Mucosa of stomach (tissue), 1 donor: ENCODE results near the gene LRRC10.
"Not testable (repeated sequence)": the region's sequence is repeated elsewhere in the genome, so short reads cannot be mapped to it uniquely, and the experiment has no call there.

Experiments
- H3K27me3 ChIP-seq: one replicate; pipeline ENCODE4 v1.7.0; 2013; ENCODE audit warnings: mild to moderate bottlenecking, low read length; ENCODE audit not compliant: control insufficient read depth, insufficient read depth
- H3K36me3 ChIP-seq: one replicate; pipeline ENCODE4 v1.7.0; 2013; ENCODE audit warnings: low read length; ENCODE audit not compliant: control insufficient read depth, insufficient read depth
- H3K4me1 ChIP-seq: one replicate; pipeline ENCODE4 v1.7.0; 2013; ENCODE audit warnings: mild to moderate bottlenecking, low read length; ENCODE audit not compliant: control insufficient read depth, insufficient read depth
- H3K4me3 ChIP-seq: one replicate; pipeline ENCODE4 v1.7.0; 2013; ENCODE audit warnings: low read length
- H3K9ac ChIP-seq: one replicate; pipeline ENCODE4 v1.7.0; 2013; ENCODE audit warnings: mild to moderate bottlenecking, low read length, moderate library complexity
- H3K9me3 ChIP-seq: one replicate; pipeline ENCODE4 v1.7.0; 2013; ENCODE audit warnings: mild to moderate bottlenecking, low read length, moderate library complexity; ENCODE audit not compliant: control insufficient read depth
- donor health status: Pancreatic carcinoma.

LRRC10 gene

DNA sequence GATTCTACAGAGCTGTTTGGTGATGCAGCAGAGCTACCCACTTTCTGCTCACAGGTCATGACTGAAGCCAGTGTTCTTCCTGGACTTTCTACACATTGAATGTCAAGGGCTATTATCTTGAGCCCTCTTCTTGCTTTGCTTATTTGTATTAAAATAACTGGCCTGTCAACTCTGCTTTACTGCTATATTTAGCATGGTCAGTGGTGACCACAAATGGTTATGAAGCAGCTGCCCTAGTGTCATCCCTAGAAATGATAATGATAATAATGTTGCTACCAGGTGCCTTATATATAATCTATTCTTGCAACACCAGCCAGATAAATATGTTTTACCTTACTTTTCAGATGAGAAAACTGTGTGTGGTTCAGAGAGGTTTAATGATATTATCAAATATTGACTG is 2.6 kb upstream of the LRRC10 start:
- H3K36me3 ChIP-seq: no peaks in the 10 kb centered on the region
- H3K4me3 ChIP-seq: no peak overlapping the region
- H3K9ac ChIP-seq: no peak overlapping the region
- no peaks in the 10 kb centered on the region for H3K9me3 ChIP-seq
- H3K4me1 ChIP-seq: no peaks in the 10 kb centered on the region
- H3K27me3 ChIP-seq: no peaks in the 10 kb centered on the region

DNA sequence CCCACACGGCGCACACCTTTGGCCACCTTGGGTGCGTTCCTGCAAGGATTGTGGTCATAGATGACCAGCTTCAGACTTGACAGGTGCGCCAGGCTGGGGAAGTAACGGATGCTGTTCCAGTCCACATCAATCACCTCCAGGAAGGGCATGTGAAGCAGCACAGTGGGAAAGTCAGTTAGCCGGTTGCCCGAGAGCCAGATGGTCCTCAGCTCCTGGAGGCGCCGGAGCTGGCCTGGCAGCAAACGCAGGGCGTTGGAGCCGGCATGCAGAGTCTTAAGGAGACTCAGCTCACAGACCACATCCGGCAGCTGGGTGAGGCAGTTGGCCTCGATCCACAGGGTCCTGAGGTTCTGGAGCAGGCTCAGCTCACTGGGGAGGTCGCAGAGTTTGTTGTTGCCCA is 581 bp downstream of the LRRC10 start:
- Histone ChIP-seq H3K27me3 (no peaks in the 10 kb centered on the region), H3K9ac (no peak overlapping the region), H3K4me1 (no peaks in the 10 kb centered on the region), H3K36me3 (no peaks in the 10 kb centered on the region), H3K9me3 (no peaks in the 10 kb centered on the region), H3K4me3 (no peak overlapping the region)

DNA sequence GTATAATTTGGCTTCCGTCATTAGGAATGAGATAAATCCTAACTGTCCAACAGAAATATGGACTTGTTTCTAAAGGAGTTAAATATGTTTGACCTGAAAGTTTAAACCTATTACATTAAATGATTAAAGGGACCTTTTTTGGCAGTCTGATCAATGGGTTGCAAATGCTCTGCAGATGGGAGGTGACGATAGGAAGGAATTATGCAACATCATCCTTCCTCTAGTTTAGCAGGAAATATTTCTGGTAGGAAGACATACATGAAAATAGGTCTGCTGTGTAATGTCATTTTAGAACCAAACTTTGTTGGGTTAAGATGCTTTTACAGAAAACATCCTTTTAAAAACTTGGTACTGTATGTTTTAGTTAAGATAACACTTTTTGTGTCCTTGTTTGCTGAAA is 2.6 kb downstream of the LRRC10 start:
- no peaks in the 10 kb centered on the region for H3K9me3 ChIP-seq
- no peaks in the 10 kb centered on the region for H3K4me1 ChIP-seq
- no peak overlapping the region for H3K4me3 ChIP-seq
- no peak overlapping the region for H3K9ac ChIP-seq
- no peaks in the 10 kb centered on the region for H3K36me3 ChIP-seq
- H3K27me3 ChIP-seq: no peaks in the 10 kb centered on the region

DNA sequence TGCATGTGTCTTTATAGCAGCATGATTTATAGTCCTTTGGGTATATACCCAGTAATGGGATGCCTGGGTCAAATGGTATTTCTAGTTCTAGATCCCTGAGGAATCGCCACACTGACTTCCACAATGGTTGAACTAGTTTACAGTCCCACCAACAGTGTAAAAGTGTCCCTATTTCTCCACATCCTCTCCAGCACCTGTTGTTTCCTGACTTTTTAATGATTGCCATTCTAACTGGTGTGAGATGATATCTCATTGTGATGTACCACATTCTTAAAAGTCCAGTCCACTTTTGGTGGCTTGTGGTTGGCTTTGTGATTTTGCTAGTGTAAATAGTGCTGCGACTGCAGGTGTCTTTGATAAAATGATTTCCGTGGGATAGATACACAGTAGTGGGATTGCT is 6.4 kb downstream of the LRRC10 start:
- H3K27me3 ChIP-seq, H3K9me3 ChIP-seq, H3K4me3 ChIP-seq, H3K9ac ChIP-seq, H3K36me3 ChIP-seq, H3K4me1 ChIP-seq: not testable (repeated sequence)

DNA sequence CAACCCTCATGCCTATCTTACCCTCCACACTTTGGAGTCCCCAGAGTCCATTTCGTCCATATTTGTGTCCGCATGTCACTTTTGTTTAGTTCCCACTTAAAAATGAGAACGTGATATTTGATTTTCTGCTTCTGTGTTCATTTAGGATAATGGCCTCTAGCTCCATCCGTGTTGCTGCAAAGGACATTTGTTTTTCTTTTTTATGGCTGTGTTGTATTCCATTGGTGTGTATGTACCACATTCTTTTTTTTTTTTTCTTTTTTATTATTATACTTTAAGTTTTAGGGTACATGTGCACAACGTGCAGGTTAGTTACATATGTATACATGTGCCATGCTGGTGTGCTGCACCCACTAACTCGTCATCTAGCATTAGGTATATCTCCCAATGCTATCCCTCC is 7.2 kb downstream of the LRRC10 start:
- H3K9ac ChIP-seq, H3K4me1 ChIP-seq, H3K27me3 ChIP-seq, H3K4me3 ChIP-seq, H3K36me3 ChIP-seq, H3K9me3 ChIP-seq: not testable (repeated sequence)

DNA sequence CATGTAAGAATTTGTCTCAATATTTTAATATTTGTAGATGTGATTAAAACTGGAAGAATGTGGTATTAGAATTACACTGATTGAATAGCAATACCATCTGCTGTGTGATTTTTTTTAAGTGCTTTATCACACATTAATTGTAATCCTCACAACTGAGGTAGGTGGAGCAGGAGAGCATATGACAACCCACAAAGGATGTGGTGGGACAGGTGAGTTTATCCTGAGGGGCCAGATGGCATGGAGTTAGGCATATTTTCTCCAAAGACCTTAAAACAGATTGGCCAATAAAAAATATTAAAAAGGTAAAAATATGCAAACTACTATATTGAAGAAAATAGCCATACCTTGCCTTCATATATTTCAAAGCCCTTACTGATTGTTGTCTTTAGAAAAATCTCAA is 7.8 kb downstream of the LRRC10 start:
- Histone ChIP-seq H3K4me3 (no peak overlapping the region), H3K4me1 (no peaks in the 10 kb centered on the region), H3K36me3 (peaks cover 8% of the 10 kb centered on the region), H3K27me3 (no peaks in the 10 kb centered on the region), H3K9ac (no peak overlapping the region), H3K9me3 (no peaks in the 10 kb centered on the region)

DNA sequence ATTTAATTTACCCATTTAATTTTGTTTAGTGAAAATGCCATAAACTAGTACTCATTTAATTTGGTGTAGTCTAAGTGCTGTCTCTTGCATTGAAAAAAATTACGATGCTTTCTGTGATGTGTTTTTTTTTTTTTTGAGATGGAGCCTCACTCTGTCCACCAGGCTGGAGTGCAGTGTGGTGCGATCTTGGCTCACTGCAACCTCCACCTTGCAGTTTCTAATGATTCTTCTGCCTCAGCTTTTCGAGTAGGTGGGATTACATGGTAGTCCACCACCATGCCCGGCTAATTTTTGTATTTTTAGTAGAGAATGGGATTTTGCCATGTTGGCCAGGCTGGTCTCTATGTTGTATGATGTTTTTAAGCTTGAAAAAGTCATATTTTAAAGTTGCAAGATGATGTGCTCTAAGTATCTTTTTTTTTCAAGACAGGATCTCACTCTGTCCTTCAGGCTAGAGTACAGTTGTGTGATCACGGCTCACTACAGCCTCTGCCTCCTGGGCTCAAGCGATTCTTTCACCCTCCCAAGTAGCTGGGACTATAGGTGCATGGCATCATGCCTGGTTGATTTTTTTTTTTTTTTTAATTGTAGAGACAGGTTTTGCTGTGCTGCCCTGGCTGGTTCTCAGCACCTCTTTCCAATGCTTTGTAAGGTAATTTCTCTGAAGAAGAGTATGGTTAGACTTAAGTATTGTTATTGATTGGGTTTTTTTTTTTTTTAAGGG is 8.6 kb downstream of the LRRC10 start:
- H3K9me3 ChIP-seq: no peaks in the 10 kb centered on the region
- H3K36me3 ChIP-seq: peaks cover 8% of the 10 kb centered on the region
- H3K27me3 ChIP-seq: no peaks in the 10 kb centered on the region
- no peak overlapping the region for H3K4me3 ChIP-seq
- no peaks in the 10 kb centered on the region for H3K4me1 ChIP-seq
- no peak overlapping the region for H3K9ac ChIP-seq

DNA sequence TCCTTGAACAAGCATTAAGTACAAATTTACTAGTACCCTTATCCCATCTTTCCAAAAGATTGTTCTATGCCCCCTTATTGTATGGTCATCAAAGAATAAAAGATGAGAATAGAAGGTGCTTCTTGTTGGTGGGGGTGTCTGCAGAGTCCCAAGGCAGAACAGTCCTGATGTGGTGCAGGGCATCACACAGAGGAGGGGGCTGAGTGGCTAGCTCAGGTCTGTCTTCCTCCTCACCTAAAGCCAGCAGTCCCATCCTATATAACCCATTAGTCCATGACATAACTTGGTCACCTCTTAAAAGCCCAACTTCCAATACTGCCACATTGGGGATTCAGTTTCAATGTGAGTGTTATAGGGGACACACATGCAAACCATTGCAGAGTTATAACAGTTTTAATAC is 9.9 kb downstream of the LRRC10 start:
- H3K4me1 ChIP-seq: no peaks in the 10 kb centered on the region
- peaks cover 8% of the 10 kb centered on the region for H3K36me3 ChIP-seq
- H3K4me3 ChIP-seq: no peak overlapping the region
- no peak overlapping the region for H3K9ac ChIP-seq
- H3K27me3 ChIP-seq: no peaks in the 10 kb centered on the region
- H3K9me3 ChIP-seq: no peaks in the 10 kb centered on the region

DNA sequence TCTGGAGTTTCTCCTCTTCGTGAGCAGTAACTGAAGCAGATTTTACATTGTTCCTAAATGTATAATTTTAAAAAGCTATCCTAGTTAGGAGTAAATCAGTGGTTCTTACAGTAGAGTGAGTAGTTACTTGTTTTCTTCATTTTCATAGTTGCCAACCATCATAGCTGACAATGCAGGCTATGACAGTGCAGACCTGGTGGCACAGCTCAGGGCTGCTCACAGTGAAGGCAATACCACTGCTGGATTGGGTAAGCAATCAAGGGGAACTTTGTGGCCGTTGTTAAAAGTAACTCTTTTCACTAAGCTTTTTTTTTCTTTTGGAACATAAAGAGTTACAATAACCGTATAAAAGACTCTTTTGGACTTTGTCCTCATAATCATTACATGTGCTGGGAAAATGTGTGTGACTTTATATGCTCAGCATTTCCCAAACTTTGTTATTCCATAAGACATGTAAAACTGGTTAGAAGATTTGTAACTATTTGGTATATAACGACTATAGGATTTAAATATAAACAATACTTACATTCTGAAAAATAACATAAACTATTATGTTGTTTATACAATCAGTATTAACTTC is 12.4 kb downstream of the LRRC10 start:
- Histone ChIP-seq H3K4me1 (no peaks in the 10 kb centered on the region), H3K4me3 (no peak overlapping the region), H3K9ac (no peak overlapping the region), H3K27me3 (no peaks in the 10 kb centered on the region), H3K9me3 (no peaks in the 10 kb centered on the region), H3K36me3 (peaks cover 8% of the 10 kb centered on the region)

DNA sequence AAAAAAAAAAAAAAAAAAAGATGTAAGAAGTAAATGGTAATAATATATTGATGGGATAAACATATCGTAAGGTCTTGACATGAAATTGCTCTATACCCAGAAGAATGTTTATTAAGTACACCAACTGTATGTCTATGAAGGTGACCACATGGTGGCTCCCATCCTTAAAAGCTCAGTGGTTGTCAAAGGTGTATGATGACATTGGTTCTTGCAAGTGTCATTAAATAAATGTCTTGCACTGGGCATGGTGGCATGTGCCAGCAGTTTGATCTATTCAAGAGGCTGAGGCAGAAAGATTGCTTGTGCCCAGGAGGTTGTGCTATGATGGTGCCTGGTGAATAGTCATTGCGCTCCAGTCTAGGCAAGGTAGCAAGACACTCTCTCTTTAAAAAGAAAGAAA is 15.0 kb downstream of the LRRC10 start:
- Histone ChIP-seq H3K4me1 (no peaks in the 10 kb centered on the region), H3K9ac (no peak overlapping the region), H3K9me3 (no peaks in the 10 kb centered on the region), H3K36me3 (peaks cover 2% of the 10 kb centered on the region), H3K27me3 (no peaks in the 10 kb centered on the region), H3K4me3 (no peak overlapping the region)

DNA sequence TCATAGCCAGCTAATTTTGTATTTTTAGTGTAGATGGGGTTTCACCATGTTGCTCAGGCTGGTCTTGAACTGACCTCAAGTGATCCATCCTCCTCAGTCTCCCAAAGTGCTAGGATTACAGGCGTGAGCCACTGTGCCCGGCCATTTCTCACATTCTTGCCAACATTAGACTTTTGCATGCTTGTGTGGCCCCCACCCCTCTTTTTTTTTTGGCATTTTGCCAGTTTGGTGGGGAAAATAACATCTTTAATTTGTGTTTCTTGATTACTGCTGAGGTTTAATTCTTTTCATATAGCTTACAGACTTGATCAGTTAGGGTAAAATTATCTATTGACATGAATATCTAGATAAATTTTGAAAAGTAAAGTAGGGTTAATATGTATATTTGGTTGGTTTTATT is 21.6 kb downstream of the LRRC10 start:
- H3K27me3 ChIP-seq: no peaks in the 10 kb centered on the region
- H3K9me3 ChIP-seq: no peaks in the 10 kb centered on the region
- no peaks in the 10 kb centered on the region for H3K36me3 ChIP-seq
- no peaks in the 10 kb centered on the region for H3K4me1 ChIP-seq
- no peak overlapping the region for H3K9ac ChIP-seq
- H3K4me3 ChIP-seq: no peak overlapping the region

DNA sequence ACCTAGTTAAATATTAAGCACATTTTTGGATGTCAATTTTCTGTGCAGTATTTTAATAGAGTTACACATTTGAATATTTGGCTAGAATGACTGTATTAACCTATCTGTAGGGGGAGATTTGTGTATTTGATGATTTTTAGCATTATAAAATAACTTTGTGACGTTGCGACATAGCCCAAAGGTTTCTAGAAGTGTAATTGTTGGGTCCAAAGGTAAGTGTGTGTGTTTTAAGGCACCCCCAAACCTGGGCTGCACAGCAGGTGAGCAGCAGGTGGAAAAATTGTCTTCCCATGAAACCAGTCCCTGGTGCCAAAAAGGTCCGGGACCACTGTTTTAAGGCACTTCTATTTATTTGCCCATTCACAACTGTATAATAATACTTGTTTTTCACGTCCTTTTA is 22.2 kb downstream of the LRRC10 start:
- Histone ChIP-seq H3K4me3 (no peak overlapping the region), H3K9ac (no peak overlapping the region), H3K4me1 (no peaks in the 10 kb centered on the region), H3K9me3 (no peaks in the 10 kb centered on the region), H3K27me3 (no peaks in the 10 kb centered on the region), H3K36me3 (no peaks in the 10 kb centered on the region)
